Peyer's patch (tissue), 4 donors: ENCODE results near the gene MYO3B. TPM values are rescaled to one million over a fixed set of nuclear protein-coding genes. Genes with fewer than 3 reads are reported as not detected.
"Not testable (repeated sequence)": the region's sequence is repeated elsewhere in the genome, so short reads cannot be mapped to it uniquely, and the experiment has no call there.

ENCODE experiments used
- DNase-seq, 3 donors: peaks; one replicate each; pipeline ENCODE4 v3.0.0-alpha.2; 2017 to 2019
- H3K27ac ChIP-seq, 4 donors: fragments of 200-600 bp; sonication (generic); one replicate each; pipeline ENCODE4 v1.5.1; 2016 to 2019
- H3K27me3 ChIP-seq, 2 donors: fragments of 200-600 bp; sonication (generic); one replicate each; pipeline ENCODE4 v1.5.1; 2019
- H3K36me3 ChIP-seq, 3 donors: fragments of 200-600 bp; sonication (generic); one replicate each; pipeline ENCODE4 v1.5.1; 2016 to 2019
- H3K4me1 ChIP-seq, 4 donors: fragments of 200-600 bp; sonication (generic); one replicate each; pipeline ENCODE4 v1.5.1; 2016 to 2019
- H3K4me3 ChIP-seq, 4 donors: fragments of 200-600 bp; sonication (generic); 1 replicate in 3 of 4; 2 replicates in 1 of 4; pipeline ENCODE4 v1.5.1; 2016 to 2019; ENCODE audit warnings: mild to moderate bottlenecking in 1 of 4
- H3K9me3 ChIP-seq, 4 donors: fragments of 200-600 bp; sonication (generic); one replicate each; pipeline ENCODE4 v1.5.1; 2016 to 2019; ENCODE audit warnings: mild to moderate bottlenecking in 1 of 4
- CTCF ChIP-seq, 6 experiments: fragments of 450-650 bp in 4 of 6; fragments of 200-600 bp in 2 of 6; sonication (generic) in 1 of 6; IDR thresholded peaks; one replicate each; pipeline ENCODE4 v1.5.1; 2017 to 2019; ENCODE audit warnings: antibody characterized with exemption in 6 of 6, mild to moderate bottlenecking in 3 of 6, moderate library complexity in 1 of 6
- POLR2A ChIP-seq, 2 donors: fragments of 450-650 bp; IDR thresholded peaks; one replicate each; pipeline ENCODE4 v1.5.1; 2017; ENCODE audit warnings: antibody characterized with exemption in 2 of 2, mild to moderate bottlenecking in 2 of 2, moderate library complexity in 2 of 2
- total RNA-seq, 4 donors: library from RNA; depleted of rRNA; stranded (reverse); fragments of >200 nt; gene quantifications; one replicate each; pipeline ENCODE4 v1.1.0, GENCODE V29; 2016

Gene MYO3B
- total RNA-seq, 4 donors from 2014 or later, result not detected

GRCh38 chr2:170544817-170545216, 366.9 kb downstream of the MYO3B start:
- no peak for DNase-seq
- no peak overlapping the region for H3K4me3 ChIP-seq
- H3K9me3 ChIP-seq, result no peaks in the 10 kb centered on the region
- no peaks in the 10 kb centered on the region for H3K36me3 ChIP-seq
- no peaks in the 10 kb centered on the region for H3K4me1 ChIP-seq
- H3K27ac ChIP-seq, result no peak overlapping the region
- H3K27me3 ChIP-seq, result no peaks in the 10 kb centered on the region
- TF ChIP-seq POLR2A (IDR thresholded peaks at IDR 0.05) (no peak), CTCF (IDR thresholded peaks at IDR 0.05) (no peak)

- Histone ChIP-seq H3K9me3 (peaks cover 0 to 4% (median 0%) of the 10 kb centered on the region in 4 donors), H3K36me3 (no peaks in the 10 kb centered on the region), H3K4me1 (no peaks in the 10 kb centered on the region), H3K27ac (no peak overlapping the region), H3K4me3 (no peak overlapping the region), H3K27me3 (no peaks in the 10 kb centered on the region)
- no peak for TF ChIP-seq CTCF (IDR thresholded peaks at IDR 0.05)
- TF ChIP-seq POLR2A (IDR thresholded peaks at IDR 0.05), result no peak
- no peak for DNase-seq
Measured at GRCh38 chr2:170548304-170548703, 370.4 kb downstream of the MYO3B start.

GRCh38 chr2:170550501-170550900, 372.6 kb downstream of the MYO3B start:
- no peak for TF ChIP-seq POLR2A (IDR thresholded peaks at IDR 0.05)
- TF ChIP-seq CTCF (IDR thresholded peaks at IDR 0.05), result no peak
- Histone ChIP-seq H3K36me3 (no peaks in the 10 kb centered on the region), H3K4me1 (no peaks in the 10 kb centered on the region), H3K27ac (no peak overlapping the region), H3K4me3 (no peak overlapping the region), H3K27me3 (no peaks in the 10 kb centered on the region), H3K9me3 (peaks cover 0 to 4% (median 0%) of the 10 kb centered on the region in 4 donors)
- DNase-seq, result no peak

GRCh38 chr2:170551899-170552298, 374.0 kb downstream of the MYO3B start:
- H3K9me3 ChIP-seq, DNase-seq, H3K27me3 ChIP-seq, H3K4me1 ChIP-seq, H3K36me3 ChIP-seq, H3K27ac ChIP-seq, H3K4me3 ChIP-seq: not testable (repeated sequence)

- H3K9me3 ChIP-seq, result peaks cover 0 to 4% (median 0%) of the 10 kb centered on the region in 4 donors
- DNase-seq, result no peak
- no peaks in the 10 kb centered on the region for H3K36me3 ChIP-seq
- no peaks in the 10 kb centered on the region for H3K27me3 ChIP-seq
- H3K4me3 ChIP-seq, result no peak overlapping the region
- no peak overlapping the region for H3K27ac ChIP-seq
- TF ChIP-seq CTCF (IDR thresholded peaks at IDR 0.05), result no peak
- H3K4me1 ChIP-seq, result no peaks in the 10 kb centered on the region
Measured at GRCh38 chr2:170553748-170554147, 375.8 kb downstream of the MYO3B start.

GRCh38 chr2:170554278-170554955, 376.5 kb downstream of the MYO3B start:
- H3K4me3 ChIP-seq, result no peak overlapping the region
- TF ChIP-seq POLR2A (IDR thresholded peaks at IDR 0.05) (no peak), CTCF (IDR thresholded peaks at IDR 0.05) (no peak)
- no peak for DNase-seq
- H3K27me3 ChIP-seq, result no peaks in the 10 kb centered on the region
- no peaks in the 10 kb centered on the region for H3K4me1 ChIP-seq
- H3K36me3 ChIP-seq, result no peaks in the 10 kb centered on the region
- H3K27ac ChIP-seq, result no peak overlapping the region
- H3K9me3 ChIP-seq, result peaks cover 0 to 4% (median 0%) of the 10 kb centered on the region in 4 donors
